IPS-18a (cell line): ENCODE data around the gene WDSUB1.

ENCODE experiments used
- H3K27ac ChIP-seq: one replicate; pipeline ENCODE4 v1.5.1; 2013; ENCODE audit warnings: low read length
- H3K27me3 ChIP-seq: one replicate; pipeline ENCODE4 v1.6.1; 2013; ENCODE audit warnings: mild to moderate bottlenecking, low read length; ENCODE audit not compliant: control insufficient read depth, insufficient read depth
- H3K36me3 ChIP-seq: one replicate; pipeline ENCODE4 v1.6.1; 2013; ENCODE audit warnings: low read depth, low read length; ENCODE audit not compliant: control insufficient read depth
- H3K4me1 ChIP-seq: one replicate; pipeline ENCODE4 v1.6.1; 2013; ENCODE audit warnings: low read depth, low read length; ENCODE audit not compliant: control insufficient read depth
- H3K4me3 ChIP-seq: one replicate; pipeline ENCODE4 v1.5.1; 2013; ENCODE audit warnings: low read length
- H3K9ac ChIP-seq: one replicate; pipeline ENCODE4 v1.6.1; 2013; ENCODE audit warnings: mild to moderate bottlenecking, low read length, moderate library complexity
- H3K9me3 ChIP-seq: one replicate; pipeline ENCODE4 v1.6.1; 2013; ENCODE audit warnings: low read depth, low read length; ENCODE audit not compliant: control insufficient read depth

The WDSUB1 gene

DNA sequence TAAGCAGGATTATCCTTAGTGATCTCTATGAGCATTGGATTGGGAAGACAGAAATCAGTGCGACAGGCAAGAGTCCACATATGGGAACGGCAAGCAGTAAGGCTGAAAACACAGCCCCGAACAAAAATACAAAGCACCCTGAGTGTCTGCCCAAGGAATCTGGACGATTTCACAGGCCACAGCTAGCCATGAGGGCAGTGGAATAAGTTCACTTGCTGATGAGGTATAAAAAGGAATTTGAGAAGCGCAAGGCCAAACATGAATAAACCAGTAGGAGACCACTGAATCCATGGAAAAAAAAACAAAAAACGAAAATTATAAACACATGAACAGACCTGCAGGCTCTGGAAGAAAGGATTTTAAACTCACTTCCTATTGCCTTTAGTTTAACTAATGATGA is 24.3 kb downstream of the WDSUB1 start:
- Histone ChIP-seq H3K9ac (no peak overlapping the region), H3K27me3 (no peaks in the 10 kb centered on the region), H3K27ac (no peak overlapping the region), H3K4me3 (no peak overlapping the region), H3K36me3 (no peaks in the 10 kb centered on the region), H3K9me3 (no peaks in the 10 kb centered on the region), H3K4me1 (no peaks in the 10 kb centered on the region)

DNA sequence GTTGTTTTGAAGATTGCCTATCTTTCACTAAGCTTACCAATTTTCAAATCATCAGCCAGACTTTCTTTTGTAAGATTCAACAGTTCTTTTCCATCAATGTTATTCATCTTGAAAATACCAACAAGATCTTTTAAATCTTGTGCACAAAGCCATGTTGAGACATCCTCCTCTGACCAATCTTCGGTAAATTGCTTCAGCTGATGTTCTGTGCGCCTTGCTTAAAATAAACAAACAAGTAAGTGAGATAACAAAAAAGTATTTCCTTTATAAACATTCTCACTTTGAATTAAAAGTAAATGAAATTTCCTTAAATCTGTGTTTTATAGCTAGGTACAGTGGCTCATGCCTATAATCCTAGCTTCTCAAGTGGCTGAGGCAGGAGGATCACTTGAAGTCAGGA is 30.3 kb downstream of the WDSUB1 start:
- no peaks in the 10 kb centered on the region for H3K36me3 ChIP-seq
- H3K4me3 ChIP-seq: no peak overlapping the region
- H3K4me1 ChIP-seq: no peaks in the 10 kb centered on the region
- no peaks in the 10 kb centered on the region for H3K27me3 ChIP-seq
- H3K9ac ChIP-seq: no peak overlapping the region
- H3K27ac ChIP-seq: no peak overlapping the region
- no peaks in the 10 kb centered on the region for H3K9me3 ChIP-seq

- Histone ChIP-seq H3K9ac (no peak overlapping the region), H3K36me3 (no peaks in the 10 kb centered on the region), H3K27me3 (no peaks in the 10 kb centered on the region), H3K27ac (no peak overlapping the region), H3K4me1 (no peaks in the 10 kb centered on the region), H3K9me3 (no peaks in the 10 kb centered on the region), H3K4me3 (no peak overlapping the region)
These were observed 33.6 kb downstream of the WDSUB1 start for GRCh38 chr2:159252905-159253304.

DNA sequence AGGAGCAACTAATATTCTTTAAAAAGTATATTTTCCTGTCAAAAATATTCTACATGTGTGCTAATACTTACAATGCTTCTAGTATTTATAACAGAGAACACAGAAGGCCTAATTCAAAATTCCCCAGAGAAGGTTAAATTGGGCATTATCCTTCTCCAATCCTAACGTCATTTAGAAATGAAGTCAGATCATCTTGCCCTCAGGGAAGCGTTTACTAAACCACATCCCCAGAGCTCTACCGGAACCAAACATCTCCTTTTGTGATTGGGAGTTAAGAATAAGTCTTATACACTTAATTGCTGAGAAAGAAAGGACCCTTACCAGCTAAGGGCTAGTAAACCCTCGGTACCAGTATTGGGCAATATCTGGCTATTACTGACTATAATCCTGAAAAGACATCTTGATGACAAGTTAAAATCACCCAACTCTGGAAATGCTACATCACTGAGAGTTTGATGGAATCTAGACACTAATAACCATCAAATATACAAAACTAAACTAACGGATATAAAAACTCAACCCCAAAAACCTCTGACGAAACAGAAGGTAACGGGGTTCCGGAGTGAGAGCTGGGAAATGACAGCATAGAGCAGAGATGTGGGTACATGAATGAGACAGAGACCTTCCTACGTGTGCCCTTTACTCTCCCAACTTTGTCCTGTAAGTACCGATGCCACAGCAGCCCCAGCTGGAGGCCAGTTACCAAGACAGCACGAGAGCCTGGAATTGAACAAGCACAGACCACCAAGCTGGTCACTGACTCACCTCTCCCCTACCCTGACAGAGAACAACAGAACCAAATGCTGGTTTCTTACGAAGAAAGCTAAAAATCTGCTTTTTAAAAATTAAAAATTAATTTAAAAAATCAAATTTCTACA is 35.0 kb downstream of the WDSUB1 start:
- H3K9ac ChIP-seq: no peak overlapping the region
- no peaks in the 10 kb centered on the region for H3K27me3 ChIP-seq
- no peaks in the 10 kb centered on the region for H3K4me1 ChIP-seq
- H3K36me3 ChIP-seq: no peaks in the 10 kb centered on the region
- no peak overlapping the region for H3K4me3 ChIP-seq
- H3K27ac ChIP-seq: no peak overlapping the region
- H3K9me3 ChIP-seq: no peaks in the 10 kb centered on the region

DNA sequence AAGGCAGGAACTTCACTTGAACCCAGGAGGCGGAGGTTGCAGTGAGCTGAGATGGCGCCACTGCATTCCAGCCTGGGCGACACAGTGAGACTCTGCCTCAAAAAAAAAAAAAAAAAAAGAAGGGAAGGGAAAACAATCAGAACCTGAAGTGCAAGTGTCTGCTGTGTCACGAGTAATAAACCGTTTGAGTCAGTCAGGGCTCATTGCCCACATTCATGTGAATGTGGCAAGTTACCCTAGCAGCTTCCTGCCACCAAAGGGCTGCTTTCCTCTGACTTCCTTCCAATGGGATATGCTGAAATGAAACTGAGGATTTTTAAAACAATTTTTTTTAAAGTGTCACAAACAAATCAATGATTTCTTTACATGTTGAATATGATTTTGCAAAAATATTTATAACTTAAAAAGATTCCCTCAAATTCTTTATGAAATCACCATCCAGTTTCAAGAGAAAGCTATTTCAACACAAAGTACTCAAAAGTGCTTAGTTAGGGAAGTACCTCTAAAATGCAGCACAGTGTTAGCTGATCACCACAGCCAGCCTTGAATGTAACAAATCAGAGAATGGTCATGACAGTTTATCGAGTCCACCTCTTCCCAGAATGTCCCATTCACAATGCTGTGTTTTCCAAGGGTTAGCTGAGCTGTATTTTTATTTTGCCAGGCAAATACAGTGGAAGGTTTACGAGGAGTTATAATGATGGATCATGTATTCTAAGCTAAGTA is 36.4 kb downstream of the WDSUB1 start:
- Histone ChIP-seq H3K4me1 (no peaks in the 10 kb centered on the region), H3K9me3 (no peaks in the 10 kb centered on the region), H3K27me3 (no peaks in the 10 kb centered on the region), H3K27ac (no peak overlapping the region), H3K4me3 (no peak overlapping the region), H3K9ac (no peak overlapping the region), H3K36me3 (no peaks in the 10 kb centered on the region)

DNA sequence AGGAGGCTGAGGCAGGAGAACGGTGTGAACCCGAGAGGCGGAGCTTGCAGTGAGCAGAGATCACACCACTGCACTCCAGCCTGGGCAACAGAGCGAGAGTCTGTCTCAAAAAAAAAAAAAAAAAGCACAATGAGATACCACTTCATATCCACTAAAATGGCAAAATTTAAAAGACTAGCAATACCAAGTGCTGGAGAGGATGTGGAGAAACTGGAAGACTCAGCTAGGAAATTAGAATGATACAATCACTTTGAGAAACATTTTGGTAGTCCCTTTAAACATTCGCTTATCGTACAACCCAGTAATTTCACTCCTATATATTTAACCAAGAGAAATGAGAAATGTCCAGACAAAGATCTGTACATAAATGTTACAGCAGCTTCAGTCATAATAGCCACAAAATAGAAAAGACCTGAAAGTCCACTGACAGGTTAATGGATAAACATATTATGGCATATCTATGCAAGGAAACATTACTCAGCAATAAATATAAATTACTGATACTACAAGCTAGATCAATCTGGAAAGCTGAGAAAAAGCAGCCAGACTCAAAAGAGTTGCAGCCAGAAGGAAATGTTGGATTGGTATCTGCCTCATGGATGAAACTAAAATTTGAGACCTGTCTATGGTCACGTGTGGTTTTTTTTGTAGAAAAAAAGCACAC is 40.0 kb downstream of the WDSUB1 start:
- no peaks in the 10 kb centered on the region for H3K36me3 ChIP-seq
- no peaks in the 10 kb centered on the region for H3K27me3 ChIP-seq
- no peaks in the 10 kb centered on the region for H3K9me3 ChIP-seq
- no peaks in the 10 kb centered on the region for H3K4me1 ChIP-seq
- H3K9ac ChIP-seq: no peak overlapping the region
- H3K27ac ChIP-seq: no peak overlapping the region
- H3K4me3 ChIP-seq: no peak overlapping the region

DNA sequence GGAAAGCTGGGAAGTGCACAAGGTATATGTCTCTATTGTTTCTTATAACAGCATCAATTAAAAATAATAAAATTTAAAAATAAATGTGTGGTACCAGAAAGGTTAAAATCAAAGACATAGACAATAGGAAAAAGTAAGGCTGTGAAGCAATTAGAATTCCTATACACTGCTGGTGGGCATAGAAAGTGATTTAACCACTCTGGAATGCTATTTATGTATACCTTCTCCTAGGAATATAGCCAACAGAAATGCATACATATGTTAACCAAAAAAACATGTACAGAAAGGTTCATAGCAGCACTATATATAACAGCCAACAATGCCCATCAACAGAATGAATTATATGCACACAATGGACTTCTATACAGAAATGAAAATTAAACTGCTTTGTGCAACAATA is 43.0 kb downstream of the WDSUB1 start:
- Histone ChIP-seq H3K27me3 (no peaks in the 10 kb centered on the region), H3K4me3 (no peak overlapping the region), H3K9me3 (no peaks in the 10 kb centered on the region), H3K4me1 (no peaks in the 10 kb centered on the region), H3K36me3 (no peaks in the 10 kb centered on the region), H3K9ac (no peak overlapping the region), H3K27ac (no peak overlapping the region)

GRCh38 chr2:159234868-159235267 is 51.6 kb downstream of the WDSUB1 start:
- H3K9ac ChIP-seq: no peak overlapping the region
- no peaks in the 10 kb centered on the region for H3K9me3 ChIP-seq
- H3K27me3 ChIP-seq: no peaks in the 10 kb centered on the region
- H3K4me3 ChIP-seq: no peak overlapping the region
- H3K36me3 ChIP-seq: peaks cover 4% of the 10 kb centered on the region
- H3K27ac ChIP-seq: no peak overlapping the region
- H3K4me1 ChIP-seq: no peaks in the 10 kb centered on the region

GRCh38 chr2:159232456-159233170 is 53.9 kb downstream of the WDSUB1 start:
- H3K27ac ChIP-seq: no peak overlapping the region
- no peaks in the 10 kb centered on the region for H3K27me3 ChIP-seq
- H3K9ac ChIP-seq: no peak overlapping the region
- H3K4me1 ChIP-seq: no peaks in the 10 kb centered on the region
- no peak overlapping the region for H3K4me3 ChIP-seq
- H3K36me3 ChIP-seq: peaks cover 7% of the 10 kb centered on the region
- no peaks in the 10 kb centered on the region for H3K9me3 ChIP-seq

DNA sequence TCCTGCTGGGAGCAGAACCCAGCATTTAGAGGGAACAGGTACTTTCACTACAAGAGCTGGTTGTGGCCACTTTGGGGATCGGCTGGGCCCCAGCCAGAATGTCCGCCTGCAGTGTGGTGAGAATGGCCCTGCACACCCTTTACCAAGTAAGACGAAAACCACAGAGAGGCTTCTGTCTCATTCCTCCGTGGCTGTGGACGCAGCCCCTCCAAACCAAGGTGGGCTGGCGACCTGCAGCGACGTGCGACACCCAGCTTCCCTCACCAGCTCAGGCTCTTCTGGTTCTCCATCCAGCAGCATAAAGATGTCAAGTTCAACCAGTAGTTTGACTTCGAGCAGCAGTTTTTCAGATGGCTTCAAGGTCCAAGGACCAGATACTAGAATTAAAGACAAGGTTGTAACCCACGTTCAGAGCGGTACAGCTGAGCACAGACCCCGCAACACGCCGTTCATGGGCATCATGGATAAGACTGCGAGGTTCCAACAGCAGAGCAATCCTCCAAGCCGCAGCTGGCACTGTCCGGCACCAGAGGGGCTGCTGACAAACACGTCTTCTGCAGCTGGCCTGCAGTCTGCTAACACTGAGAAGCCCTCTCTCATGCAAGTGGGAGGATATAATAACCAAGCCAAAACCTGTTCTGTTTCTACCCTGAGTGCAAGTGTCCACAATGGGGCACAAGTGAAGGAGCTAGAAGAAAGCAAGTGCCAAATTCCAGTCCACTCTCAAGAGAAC is 56.2 kb downstream of the WDSUB1 start:
- H3K4me3 ChIP-seq: no peak overlapping the region
- H3K9me3 ChIP-seq: no peaks in the 10 kb centered on the region
- peaks cover 7% of the 10 kb centered on the region for H3K36me3 ChIP-seq
- no peak overlapping the region for H3K27ac ChIP-seq
- H3K4me1 ChIP-seq: no peaks in the 10 kb centered on the region
- H3K9ac ChIP-seq: no peak overlapping the region
- no peaks in the 10 kb centered on the region for H3K27me3 ChIP-seq
